Cardiac fibroblast (primary cell): ENCODE measurements around the gene HDAC4.

Experiments used
- DNase-seq, 2 donors: peaks; one replicate each; pipeline versions ENCODE4 v3.0.0 to v3.0.0-alpha.2; 2010; ENCODE audit warnings: low read depth in 2 of 2
- H3K4me3 ChIP-seq, 2 donors: replicated peaks in 1 of 2; 1 replicate in 1 of 2; 2 replicates in 1 of 2; pipeline ENCODE4 v1.5.1; 2011; ENCODE audit warnings: low read depth in 2 of 2, low read length in 2 of 2, mild to moderate bottlenecking in 2 of 2, moderate library complexity in 1 of 2
- TF ChIP-seq, protein P1 (sequence below): IDR thresholded peaks from one replicate; pipeline ENCODE4 v1.5.1; 2011; ENCODE audit warnings: low read depth, mild to moderate bottlenecking, low read length, inconsistent platforms

The HDAC4 gene

DNA sequence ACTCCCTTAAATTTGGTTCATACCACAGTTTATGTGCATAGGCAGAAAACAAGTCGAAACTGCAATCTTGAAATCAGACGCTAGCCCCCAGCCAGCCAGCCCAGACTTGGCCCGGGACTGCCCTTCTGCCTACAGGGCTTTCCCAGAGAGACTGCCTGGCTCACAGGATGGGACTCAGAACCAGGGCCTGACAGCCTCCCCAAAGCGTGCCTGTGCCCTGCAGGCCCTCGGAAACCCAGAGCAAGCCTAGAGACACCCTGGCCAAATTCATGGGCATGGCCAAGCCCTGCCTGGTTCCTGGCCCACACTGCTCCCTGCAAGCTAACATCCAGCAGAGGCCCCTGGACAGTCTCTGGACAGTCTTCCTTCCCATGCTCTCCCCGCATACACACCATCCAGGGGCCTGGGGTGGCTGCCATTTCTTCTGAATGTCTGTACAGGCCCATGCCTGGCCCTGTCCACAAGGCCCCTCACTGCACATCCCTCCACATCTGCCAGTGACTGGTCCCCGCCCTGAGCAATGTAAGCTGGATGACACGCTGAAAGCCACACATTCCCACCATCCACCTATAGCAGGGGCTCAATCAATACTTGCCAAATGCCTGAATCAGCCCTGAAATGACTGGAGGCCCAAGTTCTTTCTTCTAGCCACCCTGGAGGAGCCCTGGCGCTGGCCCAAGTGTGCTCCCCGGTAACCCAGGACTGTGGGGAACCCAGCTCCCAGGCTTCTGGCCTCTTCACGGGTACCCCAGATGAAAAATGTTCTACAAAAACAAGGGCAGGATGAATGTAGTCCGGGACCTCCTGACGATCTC lies 73.1 kb downstream of the HDAC4 start:
- no peak overlapping the region for H3K4me3 ChIP-seq
- no peak for DNase-seq
- TF ChIP-seq, protein P1, sequence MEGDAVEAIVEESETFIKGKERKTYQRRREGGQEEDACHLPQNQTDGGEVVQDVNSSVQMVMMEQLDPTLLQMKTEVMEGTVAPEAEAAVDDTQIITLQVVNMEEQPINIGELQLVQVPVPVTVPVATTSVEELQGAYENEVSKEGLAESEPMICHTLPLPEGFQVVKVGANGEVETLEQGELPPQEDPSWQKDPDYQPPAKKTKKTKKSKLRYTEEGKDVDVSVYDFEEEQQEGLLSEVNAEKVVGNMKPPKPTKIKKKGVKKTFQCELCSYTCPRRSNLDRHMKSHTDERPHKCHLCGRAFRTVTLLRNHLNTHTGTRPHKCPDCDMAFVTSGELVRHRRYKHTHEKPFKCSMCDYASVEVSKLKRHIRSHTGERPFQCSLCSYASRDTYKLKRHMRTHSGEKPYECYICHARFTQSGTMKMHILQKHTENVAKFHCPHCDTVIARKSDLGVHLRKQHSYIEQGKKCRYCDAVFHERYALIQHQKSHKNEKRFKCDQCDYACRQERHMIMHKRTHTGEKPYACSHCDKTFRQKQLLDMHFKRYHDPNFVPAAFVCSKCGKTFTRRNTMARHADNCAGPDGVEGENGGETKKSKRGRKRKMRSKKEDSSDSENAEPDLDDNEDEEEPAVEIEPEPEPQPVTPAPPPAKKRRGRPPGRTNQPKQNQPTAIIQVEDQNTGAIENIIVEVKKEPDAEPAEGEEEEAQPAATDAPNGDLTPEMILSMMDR: no peak

DNA sequence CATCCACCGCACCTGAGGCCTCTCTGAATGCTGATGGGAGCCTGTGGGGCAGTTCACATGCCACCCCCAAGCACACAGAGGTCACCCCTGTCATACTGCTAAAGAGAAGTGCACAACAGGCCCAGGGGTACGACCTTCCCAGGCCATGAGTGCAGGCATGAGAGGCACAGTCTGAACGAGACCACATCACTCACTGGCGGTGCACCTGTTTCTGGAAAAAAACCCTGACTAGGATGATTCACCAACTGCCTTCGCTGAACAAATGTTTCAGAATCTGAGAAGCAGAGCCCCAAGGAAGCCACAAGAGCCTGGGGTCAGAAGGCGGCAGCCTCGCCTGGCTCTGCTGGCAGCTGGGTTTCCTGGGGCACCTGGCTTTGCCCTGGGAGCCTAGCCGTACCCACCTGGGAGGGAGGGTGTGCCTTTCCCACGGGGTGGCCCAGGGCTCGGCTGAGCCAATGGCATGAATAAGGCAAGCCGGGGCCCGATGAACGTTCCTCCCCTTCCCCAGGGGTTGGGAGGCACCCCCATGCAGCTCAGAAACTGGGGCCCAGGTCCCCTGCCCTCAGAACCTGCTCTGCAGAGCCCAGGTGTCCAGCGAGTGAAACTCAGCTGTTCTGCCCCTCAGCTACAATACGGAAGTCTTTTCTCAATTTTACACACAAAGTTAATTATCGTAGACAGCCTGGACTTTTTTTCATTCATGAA lies 73.8 kb downstream of the HDAC4 start:
- DNase-seq: no peak
- TF ChIP-seq, protein P1: no peak
- no peak overlapping the region for H3K4me3 ChIP-seq

DNA sequence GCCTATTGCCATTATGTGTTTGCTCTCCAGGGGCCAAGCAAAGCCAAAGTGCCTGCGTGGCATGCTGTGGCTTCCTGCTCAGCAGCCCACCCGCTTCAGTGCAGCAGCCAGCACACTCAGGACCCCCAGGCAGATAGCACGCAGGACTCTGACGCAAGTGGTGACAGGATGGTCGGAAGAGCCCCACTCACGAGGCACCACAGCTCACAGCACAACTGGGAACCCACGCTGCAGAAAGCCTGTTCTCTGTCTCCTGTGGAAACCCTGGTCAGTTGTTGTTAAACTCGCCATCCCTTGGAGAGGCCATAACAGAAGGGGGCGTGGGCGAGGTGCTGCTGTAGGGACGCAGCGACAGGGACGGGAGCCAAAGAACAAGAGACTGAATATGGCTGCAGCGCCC lies 76.4 kb downstream of the HDAC4 start:
- TF ChIP-seq, protein P1: no peak
- DNase-seq: no peak
- no peak overlapping the region for H3K4me3 ChIP-seq

DNA sequence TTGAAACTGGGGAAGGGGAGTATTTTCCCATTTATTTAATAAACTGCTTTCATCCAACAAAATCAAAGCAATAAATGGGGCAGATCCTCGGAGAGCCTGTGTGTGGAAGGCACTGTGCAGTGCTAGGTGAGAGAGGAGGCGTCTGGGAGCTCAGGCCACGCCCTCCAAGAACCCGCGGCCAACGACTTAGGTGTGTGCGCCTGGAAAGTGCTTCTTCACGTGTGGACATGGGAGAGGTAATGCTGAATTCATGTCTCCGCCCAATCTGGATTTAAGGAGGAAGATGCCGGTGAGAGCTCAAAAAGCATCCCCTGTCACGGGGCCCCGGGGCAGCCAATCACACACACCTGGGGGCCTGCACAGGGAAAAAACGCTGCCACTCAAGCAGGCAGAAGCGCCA lies 77.4 kb downstream of the HDAC4 start:
- TF ChIP-seq, protein P1: no peak
- no peak for DNase-seq
- H3K4me3 ChIP-seq: no peak overlapping the region

DNA sequence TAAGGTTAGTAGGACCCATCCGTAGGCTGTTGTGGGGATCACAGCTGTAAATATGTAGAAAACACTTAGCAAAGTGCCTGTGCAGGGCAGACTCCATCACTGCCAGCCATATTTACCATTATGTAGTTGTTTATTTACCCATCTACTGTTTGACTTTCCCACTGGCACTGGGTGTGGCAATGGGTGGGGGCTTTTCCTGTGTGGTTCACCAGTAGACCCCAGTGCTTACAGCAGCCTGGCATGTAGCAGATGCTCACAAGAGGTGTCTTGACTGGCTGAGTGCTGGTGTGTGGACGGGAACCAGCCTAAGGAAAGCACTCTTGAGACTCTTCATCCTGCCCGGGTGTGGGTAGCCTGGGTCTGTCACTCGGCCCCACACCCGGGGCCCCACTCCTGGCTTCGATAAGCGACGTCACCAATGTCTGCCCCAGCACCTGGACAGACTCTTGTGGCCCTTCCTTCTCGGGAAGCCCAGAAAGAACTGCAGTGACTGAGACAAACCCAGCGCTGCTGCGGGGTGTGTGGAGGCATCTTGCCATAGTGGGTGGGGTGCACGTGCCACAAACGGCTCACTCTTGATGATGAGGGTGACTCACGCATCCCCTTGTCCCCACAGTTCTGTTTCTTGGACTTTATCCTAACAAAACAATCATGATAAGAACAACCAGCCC lies 78.3 kb downstream of the HDAC4 start:
- no peak overlapping the region for H3K4me3 ChIP-seq
- DNase-seq: peak; percentile 52 to 67
- TF ChIP-seq, protein P1: no peak

DNA sequence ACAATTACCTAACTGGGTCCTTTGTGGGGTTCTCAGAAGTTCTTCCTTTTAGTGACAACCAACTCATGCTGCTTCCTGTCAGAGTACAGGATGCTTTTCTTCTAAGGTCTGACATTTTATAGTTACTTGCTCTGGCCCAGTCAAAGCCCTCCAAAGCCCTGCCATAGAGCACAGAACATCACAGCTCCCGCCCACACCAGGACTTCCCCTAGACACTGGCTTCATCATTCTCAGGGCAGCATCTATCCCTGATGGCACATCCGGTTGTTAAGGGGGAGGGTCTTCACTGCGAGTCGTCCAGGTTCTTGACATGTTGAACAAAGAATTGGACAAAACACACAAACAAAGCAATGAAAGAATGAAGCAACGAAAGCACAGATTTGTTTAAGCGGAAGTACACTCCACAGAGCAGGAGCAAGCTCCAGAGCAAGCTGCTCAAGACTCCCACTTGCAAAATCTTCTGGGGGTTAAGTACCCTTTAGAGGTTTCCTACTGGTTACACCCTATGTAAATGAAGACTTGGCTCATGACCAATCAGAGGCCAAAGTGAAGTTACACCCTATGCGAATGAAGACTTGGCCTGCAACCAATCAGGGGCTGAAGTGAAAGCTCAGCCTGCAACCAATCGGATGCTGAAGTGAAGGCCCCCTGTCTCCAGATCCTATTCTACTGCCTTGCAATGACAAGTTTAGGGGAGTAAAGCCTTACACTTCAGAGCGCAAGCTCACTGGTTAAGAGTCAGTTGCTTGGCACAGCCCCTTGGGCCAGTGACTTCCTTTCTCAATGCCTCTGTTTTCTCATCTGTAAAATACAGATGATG lies 79.0 kb downstream of the HDAC4 start:
- DNase-seq: no peak
- TF ChIP-seq, protein P1: no peak
- no peak overlapping the region for H3K4me3 ChIP-seq
